Measurements from ENCODE around the gene SEC14L6.

SEC14L6 gene

GRCh38 chr22:30537083-30537731, 9.3 kb downstream of the SEC14L6 start:
- DNase-seq (ENCODE audit: low read depth in 2 of 2), result no peak

GRCh38 chr22:30535182-30535581, 11.4 kb downstream of the SEC14L6 start:
- no peak for DNase-seq (ENCODE audit: low read depth in 2 of 2)

- no peak for DNase-seq (ENCODE audit: low read depth in 2 of 2)
Observed at GRCh38 chr22:30531651-30532608, 14.6 kb downstream of the SEC14L6 start.

GRCh38 chr22:30526656-30527055, 19.9 kb downstream of the SEC14L6 start:
- no peak for DNase-seq (ENCODE audit: low read depth in 2 of 2)

- DNase-seq (ENCODE audit: low read depth in 2 of 2), result no peak
Observed at GRCh38 chr22:30523646-30524489, 22.7 kb downstream of the SEC14L6 start.

GRCh38 chr22:30521368-30522156, 25.0 kb downstream of the SEC14L6 start:
- DNase-seq (ENCODE audit: low read depth in 2 of 2), result no peak

GRCh38 chr22:30519842-30520425, 26.6 kb downstream of the SEC14L6 start:
- no peak for DNase-seq (ENCODE audit: low read depth in 2 of 2)

- DNase-seq (ENCODE audit: low read depth in 2 of 2), result no peak
Observed at GRCh38 chr22:30516731-30517130, 29.8 kb downstream of the SEC14L6 start.

GRCh38 chr22:30516273-30516672, 30.3 kb downstream of the SEC14L6 start:
- no peak for DNase-seq (ENCODE audit: low read depth in 2 of 2)

GRCh38 chr22:30514252-30514651, 32.3 kb downstream of the SEC14L6 start:
- DNase-seq (ENCODE audit: low read depth in 2 of 2), result no peak

GRCh38 chr22:30513462-30513861, 33.1 kb downstream of the SEC14L6 start:
- no peak for DNase-seq (ENCODE audit: low read depth in 2 of 2)

GRCh38 chr22:30511911-30512310, 34.6 kb downstream of the SEC14L6 start:
- no peak for DNase-seq (ENCODE audit: low read depth in 2 of 2)

- DNase-seq (ENCODE audit: low read depth in 2 of 2), result no peak
Observed at GRCh38 chr22:30511109-30511508, 35.4 kb downstream of the SEC14L6 start.

GRCh38 chr22:30508216-30508615, 38.3 kb downstream of the SEC14L6 start:
- DNase-seq (ENCODE audit: low read depth in 2 of 2), result no peak

GRCh38 chr22:30507670-30508069, 38.9 kb downstream of the SEC14L6 start:
- DNase-seq (ENCODE audit: low read depth in 2 of 2), result no peak

- no peak for DNase-seq (ENCODE audit: low read depth in 2 of 2)
Observed at GRCh38 chr22:30506507-30506968, 40.0 kb downstream of the SEC14L6 start.

- no peak for DNase-seq (ENCODE audit: low read depth in 2 of 2)
Observed at GRCh38 chr22:30503551-30503950, 43.0 kb downstream of the SEC14L6 start.

GRCh38 chr22:30502911-30503310, 43.6 kb downstream of the SEC14L6 start:
- DNase-seq (ENCODE audit: low read depth in 2 of 2), result no peak

GRCh38 chr22:30502153-30502552, 44.4 kb downstream of the SEC14L6 start:
- no peak for DNase-seq (ENCODE audit: low read depth in 2 of 2)

GRCh38 chr22:30500628-30501027, 45.9 kb downstream of the SEC14L6 start:
- no peak for DNase-seq (ENCODE audit: low read depth in 2 of 2)
